PFSK-1 (cell line): ENCODE measurements around the gene ARCN1.

ENCODE experiments used
- FOXP2 ChIP-seq: optimal IDR thresholded peaks from 2 replicates; pipeline ENCODE3; 2011; ENCODE audit warnings: borderline replicate concordance, control low read depth, inconsistent platforms; ENCODE audit not compliant: insufficient read depth; ENCODE audit errors: extremely low read length, extremely low read depth
- TAF1 ChIP-seq: IDR thresholded peaks from 2 replicates; pipeline ENCODE4 v1.6.1; 2012; ENCODE audit warnings: low read length, control low read depth, borderline replicate concordance; ENCODE audit not compliant: insufficient read depth

GRCh38 chr11:118625036-118625690 lies 53.0 kb downstream of the ARCN1 start:
- TF ChIP-seq TAF1 (no peak), FOXP2 (no peak)
